Upper lobe of left lung (tissue), 6 donors: ENCODE data around the gene CCDC9. TPM values are rescaled to one million over a fixed set of nuclear protein-coding genes. Genes with fewer than 3 reads are reported as not detected.

Experiments used
- ATAC-seq, 2 donors: fragments of 200-7000 bp; cut with Tn5 transposase; one replicate each; pipeline ENCODE4 v1.9.1; 2022; ENCODE audit warnings: mild to moderate bottlenecking in 2 of 2, moderate library complexity in 2 of 2; ENCODE audit not compliant: low FRiP score in 2 of 2
- DNase-seq, 2 donors: peaks; one replicate each; pipeline ENCODE4 v3.0.0-alpha.2; 2019 to 2020
- H3K27ac ChIP-seq, 4 donors: fragments of 200-600 bp; sonication (generic); one replicate each; pipeline ENCODE4 v1.5.1; 2016 to 2019
- H3K27me3 ChIP-seq, 4 donors: fragments of 200-600 bp; sonication (generic); one replicate each; pipeline ENCODE4 v1.5.1; 2017 to 2019
- H3K36me3 ChIP-seq, 4 donors: fragments of 200-600 bp; sonication (generic); one replicate each; pipeline ENCODE4 v1.5.1; 2016 to 2019
- H3K4me1 ChIP-seq, 4 donors: fragments of 200-600 bp; sonication (generic); one replicate each; pipeline ENCODE4 v1.5.1; 2018 to 2019
- H3K4me3 ChIP-seq, 4 donors: fragments of 200-600 bp; sonication (generic); one replicate each; pipeline ENCODE4 v1.5.1; 2017 to 2019; ENCODE audit warnings: mild to moderate bottlenecking in 2 of 4, moderate library complexity in 1 of 4
- H3K9me3 ChIP-seq, 4 donors: fragments of 200-600 bp; sonication (generic); one replicate each; pipeline ENCODE4 v1.5.1; 2018 to 2019
- EP300 ChIP-seq, 4 donors: sonication (generic); formaldehyde crosslinking; IDR thresholded peaks; one replicate each; pipeline ENCODE4 v1.5.1; 2017; ENCODE audit warnings: antibody characterized with exemption in 4 of 4, control low read depth in 2 of 4
- POLR2A ChIP-seq, 4 donors: fragments of 450-650 bp; IDR thresholded peaks; one replicate each; pipeline ENCODE4 v1.5.1; 2016 to 2017; ENCODE audit warnings: antibody characterized with exemption in 4 of 4, mild to moderate bottlenecking in 2 of 4
- POLR2AphosphoS5 ChIP-seq, 2 donors: sonication (generic); formaldehyde crosslinking; IDR thresholded peaks; one replicate each; pipeline ENCODE4 v1.5.1; 2017; ENCODE audit warnings: antibody characterized with exemption in 2 of 2
- WGBS, 2 donors: methylation state at CpG; one replicate each; pipeline ENCODE4 v1.1.5; 2017 to 2018; 5-methylcytosine and 5-hydroxymethylcytosine counted together
- total RNA-seq, 6 donors: library from RNA; depleted of rRNA in 4 of 6; stranded (reverse); fragments of >200 nt in 4 of 6; gene quantifications; one replicate each; pipeline versions ENCODE4 v1.1.0 to v1.2.1, GENCODE V29; 2016 to 2021
- TF ChIP-seq, protein P1 (sequence below), 6 experiments: fragments of 450-650 bp in 4 of 6; fragments of 200-600 bp in 2 of 6; sonication (generic) in 2 of 6; IDR thresholded peaks; one replicate each; pipeline ENCODE4 v1.5.1; 2016 to 2019; ENCODE audit warnings: antibody characterized with exemption in 6 of 6
- donor health status: DM: no; HTN: no; CAD: no; lungs with moderate emphysema.
- donor health status: DM: no; HTN: yes; CAD: no; lungs with severe emphysema.

CCDC9 gene
- total RNA-seq, 6 donors from 2014 or later: 18.2 to 91.1 (median 35.0) TPM

DNA sequence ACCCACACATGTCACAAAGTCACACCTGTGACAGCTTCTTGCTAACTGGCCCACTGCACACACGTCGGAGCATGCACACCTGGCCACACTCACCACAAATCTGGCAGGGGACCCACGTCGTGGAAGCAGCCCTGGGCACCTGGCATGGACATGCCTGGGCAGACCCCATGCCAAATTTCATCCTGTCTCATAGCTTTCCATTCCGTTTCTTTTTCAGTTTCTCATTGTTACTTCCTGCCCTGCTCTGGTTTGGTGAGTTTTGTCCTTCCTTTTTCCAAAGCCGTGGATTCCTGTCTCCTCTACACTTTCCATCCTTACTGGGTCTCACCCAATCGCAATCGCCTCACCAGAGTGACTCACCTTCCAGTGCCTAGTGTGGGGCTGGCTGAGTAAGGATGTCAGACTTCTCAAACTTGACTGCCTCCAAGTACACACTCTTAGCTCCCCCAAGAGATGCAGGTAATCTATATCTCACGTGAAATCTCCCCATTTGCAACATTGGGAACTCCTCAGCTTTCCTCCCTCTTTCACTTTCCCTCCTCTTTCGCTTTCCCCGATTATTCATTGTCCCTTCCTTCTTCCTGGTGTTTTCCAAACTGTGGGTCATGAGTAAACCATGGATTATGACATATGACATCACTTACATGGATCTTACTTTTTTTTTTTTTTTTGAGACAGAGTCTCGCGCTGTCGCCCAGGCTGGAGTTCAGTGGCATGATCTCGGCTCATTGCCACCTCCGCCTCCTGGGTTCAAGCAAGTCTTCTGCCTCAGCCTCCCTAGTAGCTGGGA is 23.7 kb upstream of the CCDC9 start:
- Histone ChIP-seq H3K4me1 (peaks cover 27 to 51% (median 39%) of the 10 kb centered on the region in 4 donors), H3K36me3 (no peaks in the 10 kb centered on the region), H3K4me3 (peak overlapping the region in 1 of 4 donors; percentile 90), H3K9me3 (no peaks in the 10 kb centered on the region), H3K27ac (peak overlapping the region; percentile 33 to 100 (median 68)), H3K27me3 (no peaks in the 10 kb centered on the region)
- DNase-seq (no peak), ATAC-seq (peak in 1 of 2 donors; percentile 44)
- TF ChIP-seq POLR2A (IDR thresholded peaks at IDR 0.05) (no peak), POLR2AphosphoS5 (IDR thresholded peaks at IDR 0.05) (peak in 1 of 2 donors; percentile 6)
- WGBS, 2 donors: 45 to 46% methylated on average over 16 of the region's 16 CpGs

DNA sequence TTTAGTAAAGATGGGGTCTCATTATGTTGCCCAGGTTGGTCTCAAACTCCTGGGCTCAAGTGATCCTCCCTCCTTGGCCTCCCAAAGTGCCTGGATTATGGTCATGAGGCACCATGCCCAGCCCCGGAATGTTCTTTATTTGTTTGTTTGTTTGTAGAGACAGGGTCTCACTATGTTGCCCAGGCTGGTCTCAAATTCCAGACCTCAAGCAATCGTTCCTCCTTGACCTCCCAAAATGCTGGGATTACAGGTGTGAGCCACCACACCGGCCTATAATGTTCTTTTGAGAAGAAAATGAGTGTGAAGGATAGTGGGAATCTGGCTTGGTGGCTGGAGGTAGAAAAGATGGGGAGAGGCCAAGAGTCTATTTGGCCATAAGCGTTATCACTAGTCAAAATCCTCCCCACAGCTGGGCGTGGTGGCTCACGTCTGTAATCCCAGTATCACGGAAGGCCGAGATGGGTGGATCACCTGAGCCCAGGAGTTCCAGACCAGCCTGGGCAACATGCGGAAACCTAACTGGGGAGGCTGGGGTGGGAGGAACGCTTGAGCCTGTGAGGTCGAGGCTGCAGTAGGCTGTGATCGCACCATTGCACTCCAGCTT is 20.2 kb upstream of the CCDC9 start:
- no peak overlapping the region for H3K27ac ChIP-seq
- H3K4me1 ChIP-seq: peaks cover 32 to 43% (median 36%) of the 10 kb centered on the region in 4 donors
- H3K27me3 ChIP-seq: peaks cover 0 to 11% (median 8%) of the 10 kb centered on the region in 4 donors
- no peak for ATAC-seq
- no peak overlapping the region for H3K4me3 ChIP-seq
- DNase-seq: no peak
- H3K36me3 ChIP-seq: no peaks in the 10 kb centered on the region
- TF ChIP-seq POLR2AphosphoS5 (IDR thresholded peaks at IDR 0.05) (no peak), POLR2A (IDR thresholded peaks at IDR 0.05) (no peak), EP300 (IDR thresholded peaks at IDR 0.05) (no peak)
- TF ChIP-seq, protein P1, sequence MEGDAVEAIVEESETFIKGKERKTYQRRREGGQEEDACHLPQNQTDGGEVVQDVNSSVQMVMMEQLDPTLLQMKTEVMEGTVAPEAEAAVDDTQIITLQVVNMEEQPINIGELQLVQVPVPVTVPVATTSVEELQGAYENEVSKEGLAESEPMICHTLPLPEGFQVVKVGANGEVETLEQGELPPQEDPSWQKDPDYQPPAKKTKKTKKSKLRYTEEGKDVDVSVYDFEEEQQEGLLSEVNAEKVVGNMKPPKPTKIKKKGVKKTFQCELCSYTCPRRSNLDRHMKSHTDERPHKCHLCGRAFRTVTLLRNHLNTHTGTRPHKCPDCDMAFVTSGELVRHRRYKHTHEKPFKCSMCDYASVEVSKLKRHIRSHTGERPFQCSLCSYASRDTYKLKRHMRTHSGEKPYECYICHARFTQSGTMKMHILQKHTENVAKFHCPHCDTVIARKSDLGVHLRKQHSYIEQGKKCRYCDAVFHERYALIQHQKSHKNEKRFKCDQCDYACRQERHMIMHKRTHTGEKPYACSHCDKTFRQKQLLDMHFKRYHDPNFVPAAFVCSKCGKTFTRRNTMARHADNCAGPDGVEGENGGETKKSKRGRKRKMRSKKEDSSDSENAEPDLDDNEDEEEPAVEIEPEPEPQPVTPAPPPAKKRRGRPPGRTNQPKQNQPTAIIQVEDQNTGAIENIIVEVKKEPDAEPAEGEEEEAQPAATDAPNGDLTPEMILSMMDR (IDR thresholded peaks at IDR 0.05): no peak
- WGBS, 2 donors: 90 to 93% methylated on average over 12 of the region's 12 CpGs
- no peaks in the 10 kb centered on the region for H3K9me3 ChIP-seq

DNA sequence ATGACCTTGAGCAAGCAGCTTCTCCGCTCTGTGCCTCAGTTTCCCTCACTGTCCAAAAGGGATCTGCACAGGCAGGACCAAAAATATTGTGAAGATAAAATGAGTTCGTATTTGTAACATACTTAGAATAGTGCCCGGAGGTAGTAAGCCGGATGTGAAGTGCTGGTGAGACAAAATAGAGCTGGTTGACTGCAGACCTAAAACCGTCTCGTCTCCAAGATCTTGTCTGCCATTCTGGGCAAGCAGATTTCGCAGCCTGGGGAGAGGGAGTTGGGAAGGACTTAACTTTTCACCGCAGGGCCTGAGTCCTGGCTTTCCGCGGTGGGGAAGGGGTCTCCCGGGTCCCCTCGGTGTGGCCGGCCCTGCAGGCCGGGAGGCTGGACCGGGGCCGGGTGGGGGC is 17.2 kb upstream of the CCDC9 start:
- TF ChIP-seq POLR2A (IDR thresholded peaks at IDR 0.05) (no peak), EP300 (IDR thresholded peaks at IDR 0.05) (no peak), POLR2AphosphoS5 (IDR thresholded peaks at IDR 0.05) (no peak)
- TF ChIP-seq, protein P1 (IDR thresholded peaks at IDR 0.05): no peak
- no peaks in the 10 kb centered on the region for H3K9me3 ChIP-seq
- H3K4me1 ChIP-seq: peaks cover 31 to 42% (median 39%) of the 10 kb centered on the region in 4 donors
- H3K36me3 ChIP-seq: no peaks in the 10 kb centered on the region
- peak overlapping the region in 3 of 4 donors; percentile 32 to 38 (median 36) for H3K4me3 ChIP-seq
- ATAC-seq (no peak), DNase-seq (no peak)
- H3K27ac ChIP-seq: no peak overlapping the region
- peaks cover 0 to 11% (median 8%) of the 10 kb centered on the region in 4 donors for H3K27me3 ChIP-seq
- 9 to 17% methylated on average over 11 to 12 of the region's 16 CpGs for whole genome bisulfite sequencing, 2 donors

DNA sequence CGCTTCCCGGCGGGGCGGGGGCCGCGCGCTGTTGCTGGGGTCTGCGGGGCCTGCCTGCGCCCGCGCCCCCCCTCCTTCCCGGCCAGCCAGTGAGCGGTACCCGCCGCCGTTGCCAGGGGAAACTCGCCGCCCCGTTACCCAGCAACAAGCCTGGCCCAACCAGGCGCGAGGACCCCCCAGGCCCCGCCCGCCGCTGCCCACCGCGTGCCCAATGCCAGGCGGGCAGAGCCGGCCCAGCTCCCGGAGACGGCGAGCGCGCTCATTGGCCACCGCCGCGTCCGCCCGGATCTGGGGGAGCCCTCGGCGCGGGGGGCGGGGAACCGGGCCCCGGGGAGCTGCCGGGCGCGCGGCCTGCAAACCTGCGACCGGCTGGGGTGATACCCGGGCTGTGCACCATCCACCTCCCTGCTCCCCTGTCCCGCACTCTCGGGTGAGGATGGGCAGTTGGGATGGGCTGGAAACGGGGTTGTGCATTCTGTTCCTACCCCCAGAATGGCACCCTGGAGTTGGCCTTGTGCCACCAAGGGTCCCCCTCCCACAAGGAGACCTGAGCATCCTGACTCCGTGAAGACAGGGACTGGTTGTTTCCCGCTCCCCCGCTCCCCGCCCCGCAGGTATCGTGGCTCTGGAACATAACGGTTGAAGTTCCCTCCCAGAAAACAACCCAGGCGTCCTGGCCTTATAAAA is 16.6 kb upstream of the CCDC9 start:
- ATAC-seq (no peak), DNase-seq (peak; percentile 57 to 92)
- 5 to 10% methylated on average over 4 to 18 of the region's 62 CpGs for WGBS, 2 donors
- peaks cover 35 to 48% (median 44%) of the 10 kb centered on the region in 4 donors for H3K4me1 ChIP-seq
- no peak overlapping the region for H3K27ac ChIP-seq
- H3K36me3 ChIP-seq: no peaks in the 10 kb centered on the region
- peak overlapping the region in 3 of 4 donors; percentile 32 to 38 (median 36) for H3K4me3 ChIP-seq
- peaks cover 0 to 11% (median 8%) of the 10 kb centered on the region in 4 donors for H3K27me3 ChIP-seq
- TF ChIP-seq POLR2A (IDR thresholded peaks at IDR 0.05): no peak
- TF ChIP-seq, protein P1 (IDR thresholded peaks at IDR 0.05): no peak
- no peak for TF ChIP-seq EP300 (IDR thresholded peaks at IDR 0.05)
- no peak for TF ChIP-seq POLR2AphosphoS5 (IDR thresholded peaks at IDR 0.05)
- H3K9me3 ChIP-seq: no peaks in the 10 kb centered on the region

DNA sequence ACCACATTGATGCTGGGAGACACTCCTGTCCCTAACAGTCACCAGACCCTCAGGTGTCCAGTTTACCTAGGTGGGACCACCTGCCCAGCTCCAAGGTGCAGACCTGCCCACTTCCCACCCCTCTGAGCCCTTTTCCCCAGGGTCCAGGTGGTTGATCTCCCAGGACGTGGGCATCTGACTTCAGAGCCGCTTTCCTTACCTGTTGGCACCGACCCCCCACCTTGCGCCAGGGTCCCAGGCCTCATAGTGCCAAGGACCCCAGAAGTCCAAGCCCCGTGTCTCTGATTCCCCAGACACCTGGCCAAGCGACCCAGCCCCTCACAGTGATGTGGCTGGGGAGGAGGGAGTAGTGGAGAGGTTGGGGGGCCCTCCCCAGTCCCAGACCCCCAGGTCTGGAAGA is 15.8 kb upstream of the CCDC9 start:
- H3K36me3 ChIP-seq: no peaks in the 10 kb centered on the region
- peaks cover 0 to 11% (median 8%) of the 10 kb centered on the region in 4 donors for H3K27me3 ChIP-seq
- no peaks in the 10 kb centered on the region for H3K9me3 ChIP-seq
- no peak for ATAC-seq
- H3K4me3 ChIP-seq: no peak overlapping the region
- no peak overlapping the region for H3K27ac ChIP-seq
- TF ChIP-seq POLR2A (IDR thresholded peaks at IDR 0.05) (no peak), POLR2AphosphoS5 (IDR thresholded peaks at IDR 0.05) (no peak), EP300 (IDR thresholded peaks at IDR 0.05) (no peak)
- TF ChIP-seq, protein P1 (IDR thresholded peaks at IDR 0.05): no peak
- 20 to 65% methylated on average over 1 to 6 of the region's 6 CpGs for WGBS, 2 donors
- DNase-seq: no peak
- H3K4me1 ChIP-seq: peaks cover 35 to 49% (median 45%) of the 10 kb centered on the region in 4 donors
